Measurements from ENCODE around the gene SESTD1.
"Not testable (repeated sequence)": the region's sequence is repeated elsewhere in the genome, so short reads cannot be mapped to it uniquely, and the experiment has no call there.

The SESTD1 gene

DNA sequence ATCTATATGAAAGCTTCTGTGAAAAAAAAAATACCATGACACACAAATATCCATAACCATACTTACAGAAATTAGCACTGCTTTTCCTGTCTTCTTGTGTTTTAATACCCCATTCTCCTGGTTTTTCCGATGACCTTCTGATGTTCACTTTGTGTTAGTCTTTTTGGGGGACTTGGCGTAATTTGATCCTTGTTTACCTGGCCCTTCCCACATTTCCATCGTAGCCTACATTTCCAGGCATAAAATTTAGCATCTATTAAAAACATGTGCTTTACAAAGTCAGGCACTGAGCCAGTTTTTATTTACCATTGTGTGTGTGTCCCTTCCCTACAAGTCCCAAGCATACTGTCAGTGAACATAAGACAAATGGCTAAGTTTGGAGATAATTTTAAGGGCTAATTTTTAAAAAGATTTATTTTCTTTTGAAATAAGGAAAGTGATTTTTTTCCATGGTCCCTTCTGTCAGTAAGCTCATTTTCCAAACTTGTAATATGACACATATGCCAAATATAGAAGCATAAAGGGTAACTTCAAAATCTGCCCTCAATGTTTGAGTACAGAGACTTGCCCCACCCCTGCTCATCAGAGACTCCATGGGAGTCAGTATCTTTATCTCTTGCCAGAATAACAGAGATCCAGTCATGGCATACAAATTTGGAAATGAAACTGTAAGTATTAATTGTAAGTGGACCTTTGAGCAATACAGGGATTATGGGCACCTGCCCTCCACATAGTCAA, 27.3 kb downstream of the SESTD1 start:
- DNase-seq (ENCODE audit: low read depth): no peak

DNA sequence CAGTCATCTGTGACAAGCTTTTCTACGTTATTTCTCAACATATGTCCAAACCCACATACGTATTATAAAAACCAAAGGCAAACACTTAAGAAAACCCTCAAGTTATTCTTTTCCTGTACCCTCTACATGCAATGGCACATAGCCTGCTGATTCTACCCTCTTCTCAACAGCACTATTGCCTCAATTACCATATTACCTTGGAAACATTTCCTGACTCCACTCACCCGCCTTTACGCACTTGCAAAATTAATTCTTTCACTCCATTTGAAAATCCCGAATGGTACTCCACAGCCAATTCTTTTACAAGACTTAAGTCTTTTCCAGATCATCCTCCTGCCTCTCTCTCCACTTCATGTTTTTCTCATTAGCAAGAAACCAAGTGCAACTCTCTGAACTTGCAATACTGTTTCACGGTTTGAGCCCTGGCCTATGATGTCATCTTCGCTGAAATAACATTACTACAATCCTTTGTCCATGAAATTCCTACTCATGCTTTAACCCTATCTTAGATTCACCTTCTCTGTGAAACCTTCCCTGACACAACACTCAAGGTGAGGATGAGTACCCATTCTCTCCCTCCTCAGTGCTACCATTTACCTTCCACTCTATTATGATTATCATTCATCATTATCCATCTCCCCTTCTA, 29.0 kb downstream of the SESTD1 start:
- peak; percentile 71 for DNase-seq (ENCODE audit: low read depth)

DNA sequence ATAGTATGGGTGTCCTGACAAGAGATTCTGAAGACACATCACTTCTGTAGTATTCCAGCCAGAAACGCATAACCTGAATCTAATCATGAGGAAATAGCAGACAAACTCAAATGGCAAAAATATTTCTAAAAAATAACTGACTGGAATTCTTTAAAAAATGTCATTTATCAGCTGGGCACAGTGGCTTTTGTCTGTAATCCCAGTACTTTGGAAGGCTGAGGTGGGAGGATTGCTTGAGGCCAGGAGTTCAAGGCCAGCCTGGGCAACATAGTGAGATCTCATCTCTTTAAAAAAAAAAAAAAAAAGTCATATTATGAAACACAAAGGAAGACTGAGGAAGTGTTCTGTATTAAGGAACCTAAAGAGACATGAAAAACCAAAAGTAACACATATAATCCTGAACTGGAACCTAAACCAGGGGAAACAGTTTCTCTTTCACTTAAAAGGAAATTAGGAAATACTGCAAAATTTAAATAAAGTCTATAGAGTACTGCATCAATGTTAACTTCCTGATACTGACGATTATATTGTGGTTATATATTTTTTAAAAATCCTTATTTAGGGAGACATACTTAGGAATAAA, 29.9 kb downstream of the SESTD1 start:
- DNase-seq (ENCODE audit: low read depth): no peak

DNA sequence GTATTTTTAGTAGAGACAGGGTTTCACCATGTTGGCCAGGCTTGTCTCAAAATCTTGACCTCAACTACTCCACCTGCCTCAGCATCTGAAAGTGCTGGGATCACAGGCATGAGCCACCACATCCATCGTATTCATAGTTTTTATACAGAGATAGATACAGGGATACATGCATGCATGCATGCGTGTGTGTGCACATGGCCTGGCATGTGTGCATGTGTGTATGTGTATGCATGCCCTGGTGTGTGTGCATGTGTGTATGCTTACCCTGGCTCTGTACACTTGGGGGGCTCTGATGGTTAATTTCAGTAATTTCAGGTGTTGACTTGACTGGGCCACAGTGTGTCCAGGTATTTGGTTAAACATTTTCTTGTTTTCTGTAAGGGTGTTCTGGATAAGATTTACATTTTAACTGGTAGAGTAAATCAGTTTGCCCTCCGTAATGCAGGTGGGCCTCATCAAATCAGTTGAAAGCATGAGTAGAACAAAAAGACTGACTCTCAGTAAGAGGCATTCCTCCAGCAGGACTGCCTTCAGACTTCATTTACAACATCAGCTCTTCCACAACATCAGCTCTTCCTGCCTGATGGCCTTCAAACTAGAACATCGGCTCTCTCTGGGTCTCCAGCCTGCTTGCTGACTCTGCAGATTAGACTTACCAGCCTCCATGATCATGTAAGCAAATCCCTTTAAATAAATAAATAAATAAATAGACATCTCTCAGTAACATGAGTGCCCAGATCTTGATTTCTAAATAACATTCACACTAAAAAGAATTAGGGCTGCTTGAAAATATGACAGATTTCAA, 30.8 kb downstream of the SESTD1 start:
- DNase-seq (ENCODE audit: low read depth): no peak

DNA sequence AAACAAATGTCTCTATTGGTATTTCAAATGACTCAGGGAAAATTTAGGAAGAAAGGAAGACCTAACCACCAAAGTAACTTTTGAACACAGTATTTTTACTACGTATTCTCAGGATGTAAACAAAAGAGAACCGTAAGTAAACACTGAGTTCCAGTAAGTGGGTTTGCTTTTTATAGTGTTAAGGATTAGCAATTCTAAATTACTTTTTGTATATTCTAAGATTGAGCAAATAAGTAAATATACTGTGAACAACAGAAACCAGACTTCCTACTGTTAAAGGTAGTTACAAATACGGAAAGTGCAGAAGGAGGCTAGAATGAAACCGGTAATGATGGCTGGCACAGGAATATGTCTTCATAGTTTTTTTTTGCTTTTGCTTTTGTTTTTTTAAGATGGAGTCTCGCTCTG, 31.5 kb downstream of the SESTD1 start:
- no peak for DNase-seq (ENCODE audit: low read depth)

DNA sequence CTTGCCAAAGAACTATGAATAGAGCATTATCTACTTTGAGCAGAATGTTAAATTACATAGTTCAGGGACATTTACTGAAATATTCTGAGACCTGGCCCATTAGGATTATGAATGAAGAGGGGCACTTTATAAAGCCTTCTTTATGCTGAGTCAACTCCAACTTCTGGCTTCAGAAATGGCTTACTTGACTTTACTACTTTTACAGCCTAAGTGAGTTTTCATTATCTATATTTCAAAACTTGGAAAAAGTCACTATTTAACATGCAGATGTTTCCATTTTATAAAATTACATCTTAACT, 37.7 kb downstream of the SESTD1 start:
- DNase-seq (ENCODE audit: low read depth): no peak

DNA sequence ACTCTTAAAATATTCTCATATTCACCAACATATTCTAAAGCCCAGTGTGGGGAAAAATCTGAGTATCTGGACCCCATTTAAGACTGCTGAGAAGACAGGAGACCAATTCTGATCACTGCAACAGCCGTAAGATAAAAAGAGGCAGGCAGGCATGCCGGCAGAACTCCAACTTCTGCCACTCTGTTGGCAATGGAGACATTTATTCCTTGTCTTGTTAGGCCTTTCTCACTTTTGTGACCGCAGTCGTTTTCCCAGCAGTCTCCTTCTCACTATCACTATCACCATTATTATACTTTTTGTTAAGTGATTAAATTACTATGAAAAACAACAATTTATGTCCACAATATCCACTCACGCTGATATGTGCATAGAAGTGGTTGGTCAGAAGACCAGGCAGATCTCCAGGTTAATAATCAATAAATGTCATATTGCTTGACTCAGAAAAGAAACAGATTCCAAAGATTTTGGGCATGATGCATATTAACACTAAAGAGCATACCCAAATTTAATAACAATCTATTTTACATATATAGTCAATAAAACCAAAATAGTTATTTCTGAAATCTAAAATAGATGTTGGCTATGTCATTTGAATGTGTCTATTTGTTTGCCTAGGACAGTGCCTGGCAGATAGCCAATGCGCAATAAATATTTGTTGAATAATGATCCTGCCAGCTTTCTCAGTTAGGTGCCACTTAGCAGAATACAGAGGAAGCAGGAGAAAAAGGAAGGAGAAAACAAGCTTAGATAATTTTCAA, 38.2 kb downstream of the SESTD1 start:
- no peak for DNase-seq (ENCODE audit: low read depth)

DNA sequence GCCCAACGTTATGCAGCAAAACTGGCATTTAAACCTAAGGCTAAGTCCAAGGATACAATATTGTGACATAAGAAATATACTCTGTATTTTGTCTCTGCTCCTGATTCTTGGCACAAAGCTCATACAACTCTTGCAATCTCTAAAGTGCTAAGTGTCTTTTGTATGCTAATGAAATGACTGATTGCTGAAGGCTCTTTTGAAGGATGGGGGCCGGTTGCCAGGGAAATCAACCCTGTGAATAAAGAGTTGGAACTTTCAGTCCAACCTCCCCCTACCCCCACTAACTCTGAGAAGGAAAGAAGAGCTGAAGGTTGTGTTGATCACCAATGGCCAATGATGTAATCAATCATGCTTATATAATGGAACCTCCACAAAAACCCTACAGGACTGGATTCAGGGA, 40.3 kb downstream of the SESTD1 start:
- DNase-seq (ENCODE audit: low read depth): no peak

DNA sequence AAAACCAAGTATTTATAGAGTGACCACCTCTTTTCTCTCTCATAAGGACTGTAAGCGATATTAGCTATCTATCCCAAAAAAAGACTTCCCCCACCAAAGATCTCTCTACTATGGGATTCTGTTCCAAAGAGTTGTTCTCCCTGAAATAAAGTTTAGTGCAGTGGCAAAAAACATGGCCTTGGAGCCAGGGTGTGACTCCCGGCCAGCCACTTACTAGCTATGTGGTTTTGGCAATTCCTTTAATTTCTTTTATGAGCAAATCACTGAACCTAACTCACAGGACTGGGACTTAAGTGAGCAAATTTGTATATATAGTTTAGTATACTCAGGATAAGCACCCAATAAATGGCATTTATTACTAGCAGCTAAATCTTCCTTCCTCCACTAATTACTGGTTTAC, 42.6 kb downstream of the SESTD1 start:
- no peak for DNase-seq (ENCODE audit: low read depth)

DNA sequence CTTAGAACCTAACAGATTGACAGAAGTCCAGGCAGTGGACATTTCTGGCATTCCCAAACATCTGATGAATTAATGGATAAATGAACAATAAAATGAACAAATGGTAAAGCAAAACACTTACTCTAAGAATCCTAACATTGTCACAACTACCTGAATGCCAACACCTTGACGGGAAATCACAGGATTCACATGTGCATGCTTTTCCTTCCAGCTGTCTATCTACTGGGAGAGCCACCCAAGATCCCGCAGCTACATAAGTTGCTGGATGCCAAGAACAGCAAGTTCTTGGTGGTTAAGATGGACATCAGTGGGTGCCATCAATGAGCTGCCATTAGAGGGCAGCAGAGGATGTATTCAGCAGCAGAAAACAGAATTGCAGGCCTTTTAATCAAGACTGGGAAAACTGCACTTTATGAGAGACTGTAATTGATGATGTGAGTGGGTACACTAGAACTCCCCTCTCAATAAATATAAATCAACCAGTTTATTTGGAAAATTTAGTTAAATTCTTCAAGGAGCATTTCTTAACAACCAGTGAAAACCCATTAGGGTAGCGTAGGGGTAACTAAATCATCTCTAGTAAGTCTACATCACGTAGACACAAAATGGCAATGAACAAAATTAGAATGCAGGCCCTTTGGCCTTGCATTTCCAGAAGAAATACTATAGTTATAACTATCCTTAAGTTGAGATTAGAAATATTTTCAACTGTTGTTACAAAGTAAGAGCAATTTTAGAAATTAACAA, 45.6 kb downstream of the SESTD1 start:
- DNase-seq (ENCODE audit: low read depth): peak; percentile 92

DNA sequence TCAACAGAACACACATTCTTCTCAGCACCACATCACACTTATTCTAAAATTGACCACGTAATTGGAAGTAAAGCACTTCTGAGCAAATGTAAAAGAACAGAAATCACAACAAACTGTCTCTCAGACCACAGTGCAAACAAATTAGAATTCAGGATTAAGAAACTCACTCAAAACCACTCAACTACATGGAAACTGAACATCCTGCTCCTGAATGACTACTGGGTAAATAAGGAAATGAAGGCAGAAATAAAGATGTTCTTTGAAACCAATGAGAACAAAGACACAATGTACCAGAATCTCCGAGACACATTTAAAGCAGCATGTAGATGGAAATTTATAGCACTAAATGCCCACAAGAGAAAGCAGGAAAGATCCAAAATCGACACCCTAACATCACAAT, 50.0 kb downstream of the SESTD1 start:
- not testable (repeated sequence) for DNase-seq (ENCODE audit: low read depth)

DNA sequence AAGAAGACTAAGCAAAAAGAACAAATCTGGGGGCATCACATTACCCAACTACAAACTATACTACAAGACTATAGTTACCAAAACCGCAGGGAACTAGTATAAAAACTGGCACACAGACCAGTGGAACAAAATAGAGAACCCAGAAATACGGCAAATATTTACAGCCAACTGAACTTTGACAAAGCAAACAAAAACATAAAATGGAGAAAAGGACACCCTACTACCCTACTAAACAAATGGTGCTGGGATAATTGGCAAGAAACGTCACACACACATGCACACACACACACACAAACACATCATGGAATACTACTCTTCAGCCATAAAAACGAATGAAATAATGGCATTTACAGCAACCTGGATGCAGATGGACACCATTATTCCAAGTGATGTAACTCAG, 53.3 kb downstream of the SESTD1 start:
- no peak for DNase-seq (ENCODE audit: low read depth)

DNA sequence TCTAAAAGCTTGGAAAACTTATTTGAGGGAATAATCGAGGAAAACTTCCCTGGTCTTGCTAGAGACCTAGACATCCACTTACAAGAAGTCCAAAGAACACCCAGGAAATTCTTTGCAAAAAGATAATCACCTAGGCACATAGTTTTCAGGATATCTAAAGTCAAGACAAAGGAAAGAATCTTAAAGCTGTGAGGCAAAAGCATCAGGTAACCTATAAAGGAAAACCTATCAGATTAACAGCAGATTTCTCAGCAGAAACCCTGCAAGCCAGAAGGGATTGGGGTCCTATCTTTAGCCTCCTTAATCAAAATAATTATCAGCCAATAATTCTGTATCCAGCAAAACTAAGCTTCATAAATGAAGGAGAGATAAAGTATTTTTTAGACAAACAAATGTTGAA, 56.4 kb downstream of the SESTD1 start:
- not testable (repeated sequence) for DNase-seq (ENCODE audit: low read depth)

DNA sequence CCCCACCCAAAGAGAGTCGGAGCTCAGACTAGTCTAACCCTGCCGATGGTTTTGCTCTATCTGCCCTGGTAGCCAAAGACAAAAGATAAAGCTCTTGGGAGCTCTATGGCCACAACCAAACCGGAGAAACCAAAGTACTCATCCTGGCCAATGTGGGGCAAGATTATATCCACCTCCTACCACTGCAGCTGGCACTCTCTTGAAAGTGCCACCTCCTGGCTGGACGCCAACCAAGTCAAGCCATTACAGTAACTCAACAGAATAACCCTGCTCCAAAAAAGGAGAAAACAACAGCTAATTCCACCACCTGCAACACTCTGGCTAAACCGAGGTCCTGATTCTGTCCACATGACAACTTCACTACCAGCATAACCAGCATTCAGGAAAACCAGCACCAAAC, 57.6 kb downstream of the SESTD1 start:
- no peak for DNase-seq (ENCODE audit: low read depth)

DNA sequence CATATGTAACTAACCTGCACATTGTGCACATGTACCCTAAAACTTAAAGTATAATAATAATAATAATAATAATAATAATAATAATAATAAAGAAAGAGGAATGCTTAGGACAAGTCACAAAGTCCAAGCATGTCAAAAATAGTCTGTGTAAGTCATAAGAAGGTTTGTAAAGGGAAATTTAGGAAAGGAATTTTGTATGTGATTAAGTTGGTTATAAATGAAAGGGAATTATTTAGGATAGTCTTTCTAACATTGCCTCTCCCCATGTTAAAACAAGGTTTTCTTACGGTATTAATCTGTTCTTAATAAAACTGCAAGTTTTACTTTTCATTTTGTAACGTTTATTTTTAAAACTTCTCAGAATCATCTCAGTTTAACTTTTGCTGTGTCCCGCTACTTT, 62.8 kb downstream of the SESTD1 start:
- peak; percentile 18 for DNase-seq (ENCODE audit: low read depth)

DNA sequence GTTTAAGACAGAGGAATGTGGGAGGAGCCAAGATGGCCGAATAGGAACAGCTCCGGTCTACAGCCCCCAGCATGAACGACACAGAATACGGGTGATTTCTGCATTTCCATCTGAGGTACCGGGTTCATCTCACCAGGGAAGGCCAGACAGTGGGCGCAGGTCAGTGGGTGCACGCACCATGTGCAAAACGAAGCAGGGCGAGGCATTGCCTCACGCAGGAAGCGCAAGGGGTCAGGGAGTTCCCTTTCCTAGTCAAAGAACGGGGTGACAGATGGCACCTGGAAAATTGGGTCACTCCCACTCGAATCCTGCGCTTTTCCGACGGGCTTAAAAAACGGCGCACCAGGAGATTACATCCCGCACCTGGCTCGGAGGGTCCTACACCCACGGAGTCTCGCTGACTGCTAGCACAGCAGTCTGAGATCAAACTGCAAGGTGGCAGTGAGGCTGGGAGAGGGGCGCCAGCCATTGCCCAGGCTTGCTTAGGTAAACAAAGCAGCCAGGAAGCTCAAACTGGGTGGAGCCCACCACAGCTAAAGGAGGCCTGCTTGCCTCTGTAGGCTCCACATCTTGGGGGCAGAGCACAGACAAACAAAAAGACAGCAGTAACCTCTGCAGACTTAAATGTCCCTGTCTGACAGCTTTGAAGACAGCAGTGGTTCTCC, 68.6 kb downstream of the SESTD1 start:
- not testable (repeated sequence) for DNase-seq (ENCODE audit: low read depth)

DNA sequence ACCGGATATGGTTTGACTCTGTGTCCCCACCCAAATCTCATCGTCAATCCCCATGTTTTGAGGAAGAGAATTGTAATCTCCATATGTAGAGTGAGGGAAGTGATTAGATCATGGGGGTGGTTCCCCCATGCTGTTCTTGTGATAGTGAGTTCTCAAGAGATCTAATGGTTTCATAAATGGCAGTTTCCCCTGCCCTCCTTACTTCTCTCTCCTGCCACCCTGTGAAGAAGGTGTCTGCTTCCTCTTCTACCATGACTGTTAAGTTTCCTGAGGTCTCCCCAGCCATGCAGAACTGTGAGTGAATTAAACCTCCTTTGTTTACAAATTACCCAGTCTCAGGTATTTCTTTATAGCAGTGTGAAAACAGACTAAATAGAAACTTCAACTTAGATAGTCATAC, 69.5 kb downstream of the SESTD1 start:
- no peak for DNase-seq (ENCODE audit: low read depth)

DNA sequence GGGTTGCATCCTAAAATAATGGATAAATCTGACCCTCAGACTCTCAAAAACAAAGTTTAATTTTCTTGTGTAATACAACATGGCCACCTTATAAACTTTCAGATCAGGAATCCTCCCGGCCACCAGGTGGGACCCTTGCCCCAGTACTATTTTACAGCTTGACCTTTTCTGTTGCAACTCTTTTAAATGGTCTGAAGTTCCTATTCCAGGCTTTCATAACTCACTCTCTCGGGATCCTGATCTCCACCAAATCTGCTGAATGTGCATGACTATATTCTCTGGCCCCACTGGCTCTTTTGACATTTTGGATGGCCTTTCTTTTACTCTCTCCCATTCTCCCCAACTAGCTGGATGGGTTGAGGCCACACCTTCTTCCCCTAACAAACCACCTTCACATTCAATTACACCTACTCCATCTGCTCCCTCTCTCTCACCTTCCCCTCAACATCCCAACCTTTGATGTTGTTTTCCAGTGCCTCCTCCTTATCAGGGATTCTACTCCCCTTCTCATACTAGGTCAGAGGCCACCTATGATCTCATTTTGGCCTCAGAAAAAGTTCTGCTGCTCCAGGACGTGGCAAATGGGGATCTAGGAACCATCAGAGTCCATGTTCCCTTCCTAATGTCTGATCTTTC, 70.8 kb downstream of the SESTD1 start:
- DNase-seq (ENCODE audit: low read depth): no peak

DNA sequence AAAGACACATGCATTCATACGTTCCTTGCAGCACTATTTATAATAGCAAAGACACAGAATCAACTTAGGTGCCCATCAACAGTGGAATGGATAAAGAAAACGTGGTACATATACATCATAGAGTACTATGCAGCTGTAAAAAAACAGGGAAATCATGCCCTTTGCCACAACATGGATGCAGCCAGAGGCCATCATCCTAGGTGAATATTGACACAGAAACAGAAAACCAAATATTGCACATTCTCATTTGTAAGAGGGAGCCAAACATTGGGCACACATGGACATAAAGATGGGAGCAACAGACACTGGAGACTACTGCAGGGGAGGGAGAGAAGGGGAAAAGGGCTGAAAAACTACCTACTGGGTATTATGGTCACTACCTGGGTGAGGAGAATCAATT, 73.5 kb downstream of the SESTD1 start:
- DNase-seq (ENCODE audit: low read depth): no peak

DNA sequence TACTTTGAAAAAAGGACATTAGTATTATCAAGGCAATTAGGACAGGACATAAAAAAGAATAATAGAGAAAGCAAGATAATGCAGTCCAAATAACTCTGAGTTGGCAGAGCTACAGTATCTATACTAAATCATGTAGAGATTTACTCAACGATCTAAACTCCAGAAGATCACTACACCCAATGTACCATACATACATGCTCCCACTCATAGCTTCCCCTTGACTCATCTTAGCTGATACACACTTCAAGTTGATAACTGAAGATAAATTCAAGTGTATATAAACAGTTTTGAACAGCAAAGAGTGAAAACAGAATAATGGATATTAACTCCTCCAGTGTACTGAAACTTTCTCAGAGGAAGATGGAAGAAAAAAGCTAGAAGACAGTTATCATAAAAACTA, 78.5 kb downstream of the SESTD1 start:
- DNase-seq (ENCODE audit: low read depth): no peak
